Measurements from ENCODE around the gene ABCC1.

GRCh38 chr16:16101585-16101984 is 152.2 kb downstream of the ABCC1 start:
- no peak for TF ChIP-seq CTCF (conservative IDR thresholded peaks at IDR 0.05)
- no peak for TF ChIP-seq ZFX (IDR thresholded peaks at IDR 0.05)
